HCT116 (cell line): ENCODE measurements around the gene PCBP3. TPM values are rescaled to one million over a fixed set of nuclear protein-coding genes. Genes with fewer than 3 reads are reported as not detected.

Source experiments
- ATAC-seq: fragments of 200-7000 bp; cut with Tn5 transposase; 2 replicates; pipeline ENCODE4 v1.9.1; 2020; ENCODE audit warnings: mild to moderate bottlenecking, moderate library complexity
- BruUV-seq: library from RNA; stranded (reverse); fragments of 400-500 nt; replicated peaks from 2 replicates; lab custom pipeline; 2021; lab: Mats Ljungman, UMichigan
- CTCF ChIA-PET: fragments of 300-600 bp; sonication (Branson Sonifier 250); formaldehyde crosslinking; loops from one replicate; lab custom pipeline; 2021; ENCODE audit warnings: antibody characterized with exemption; lab: Charles Lee
- POLR2A ChIA-PET: fragments of 300-600, 350-600 bp; sonication (Branson Sonifier 250); formaldehyde crosslinking; loops from one replicate; lab custom pipeline; 2021; ENCODE audit warnings: antibody characterized with exemption; lab: Charles Lee
- RAD21 ChIA-PET, 2 experiments: fragments of 300-600 bp; sonication (Branson Sonifier 250); formaldehyde crosslinking; loops; one replicate each; lab custom pipeline; 2023; ENCODE audit warnings: low total read pairs in 2 of 2; ENCODE audit not compliant: uncharacterized antibody in 2 of 2, unreplicated experiment in 2 of 2, low non-redundant PET in 1 of 2; lab: Charles Lee
- DNase-seq: peaks from one replicate; pipeline ENCODE4 v3.0.0-alpha.2; 2010; ENCODE audit warnings: low read depth, low spot score
- H2AFZ ChIP-seq: fragments of 200-600 bp; shearing (Covaris generic), sonication (generic); 2 replicates; pipeline ENCODE4 v1.6.1; 2017; ENCODE audit warnings: low read depth, mixed run types, mixed read lengths, antibody characterized with exemption, low read length; ENCODE audit not compliant: poor library complexity, severe bottlenecking
- H3K27ac ChIP-seq: 2 replicates; pipeline ENCODE4 v1.5.1; 2012; ENCODE audit warnings: low read depth, low read length
- H3K27me3 ChIP-seq: fragments of 200-600 bp; sonication (generic); 2 replicates; pipeline ENCODE4 v1.6.1; 2016; ENCODE audit warnings: mixed run types, low read length, mixed read lengths; ENCODE audit not compliant: insufficient read depth
- H3K36me3 ChIP-seq, 2 experiments: fragments of 200-500 bp in 1 of 2; fragments of 200-600 bp in 1 of 2; sonication (Bioruptor generic) in 1 of 2; sonication (generic) in 1 of 2; 2 replicates each; pipeline versions ENCODE4 v1.5.1 to v1.6.1; 2014 to 2016; ENCODE audit warnings: low read length in 2 of 2, inconsistent platforms in 1 of 2, mixed read lengths in 1 of 2, mixed run types in 1 of 2; ENCODE audit not compliant: insufficient read depth in 2 of 2, control insufficient read depth in 1 of 2
- H3K4me1 ChIP-seq, 2 experiments: fragments of 200-600 bp in 1 of 2; sonication (generic) in 1 of 2; 2 replicates each; pipeline versions ENCODE4 v1.5.1 to v1.6.1; 2012 to 2017; ENCODE audit warnings: low read length in 2 of 2, inconsistent platforms in 1 of 2, mild to moderate bottlenecking in 1 of 2, mixed read lengths in 1 of 2, mixed run types in 1 of 2, moderate library complexity in 1 of 2; ENCODE audit not compliant: insufficient read depth in 2 of 2, control insufficient read depth in 1 of 2
- H3K4me2 ChIP-seq: fragments of 200-600 bp; sonication (generic); 2 replicates; pipeline ENCODE4 v1.6.1; 2017; ENCODE audit warnings: mixed run types, low read length, mixed read lengths
- H3K4me3 ChIP-seq, 2 experiments: fragments of 200-600 bp in 1 of 2; sonication (generic) in 1 of 2; replicated peaks in 1 of 2; 2 replicates each; pipeline ENCODE4 v1.5.1; 2011 to 2016; ENCODE audit warnings: low read length in 2 of 2, control low read depth in 1 of 2, low read depth in 1 of 2, mild to moderate bottlenecking in 1 of 2, mixed read lengths in 1 of 2, mixed run types in 1 of 2
- H3K79me2 ChIP-seq: fragments of 200-600 bp; sonication (generic); 2 replicates; pipeline ENCODE4 v1.6.1; 2017; ENCODE audit warnings: mild to moderate bottlenecking, mixed run types, low read length, moderate library complexity, mixed read lengths; ENCODE audit not compliant: insufficient read depth
- H3K9ac ChIP-seq: fragments of 200-600 bp; sonication (generic); 2 replicates; pipeline ENCODE4 v1.6.1; 2016; ENCODE audit warnings: low read length, mixed read lengths
- H3K9me2 ChIP-seq: fragments of 200-600 bp; sonication (generic), shearing (Covaris generic); 2 replicates; pipeline ENCODE4 v1.6.1; 2017; ENCODE audit warnings: mixed run types, mild to moderate bottlenecking, moderate library complexity; ENCODE audit not compliant: insufficient read depth
- H3K9me3 ChIP-seq, 2 experiments: fragments of 200-500 bp in 1 of 2; fragments of 200-600 bp in 1 of 2; sonication (Bioruptor generic) in 1 of 2; sonication (generic) in 1 of 2; 2 replicates each; pipeline ENCODE4 v1.6.1; 2014 to 2017; ENCODE audit warnings: low read length in 2 of 2, mixed read lengths in 2 of 2, inconsistent platforms in 1 of 2, low read depth in 1 of 2, mild to moderate bottlenecking in 1 of 2, mixed run types in 1 of 2, moderate library complexity in 1 of 2; ENCODE audit not compliant: control insufficient read depth in 1 of 2, insufficient read depth in 1 of 2
- H4K20me1 ChIP-seq: fragments of 200-600 bp; sonication (generic), shearing (Covaris generic); 2 replicates; pipeline ENCODE4 v1.6.1; 2017; ENCODE audit warnings: mixed run types, mild to moderate bottlenecking, moderate library complexity; ENCODE audit not compliant: insufficient read depth
- CEBPB ChIP-seq: IDR thresholded peaks from 2 replicates; pipeline ENCODE4 v1.6.1; 2012; ENCODE audit warnings: low read depth
- EGR1 ChIP-seq: IDR thresholded peaks from 2 replicates; pipeline ENCODE4 v1.6.1; 2012; ENCODE audit warnings: low read depth
- EZH2 ChIP-seq: fragments of 200-600 bp; sonication (generic); IDR thresholded peaks from 2 replicates; pipeline ENCODE4 v1.6.1; 2017; ENCODE audit warnings: antibody characterized with exemption, mixed run types
- FOSL1 ChIP-seq: IDR thresholded peaks from 2 replicates; pipeline ENCODE4 v1.6.1; 2012; ENCODE audit warnings: low read depth
- JUND ChIP-seq: IDR thresholded peaks from 2 replicates; pipeline ENCODE4 v1.6.1; 2012
- POLR2A ChIP-seq: IDR thresholded peaks from 2 replicates; pipeline ENCODE4 v1.7.0; 2011; ENCODE audit warnings: borderline replicate concordance; ENCODE audit not compliant: insufficient read depth, insufficient read length; ENCODE audit errors: extremely low read depth
- RAD21 ChIP-seq: IDR thresholded peaks from 2 replicates; pipeline ENCODE4 v1.6.1; 2012; ENCODE audit warnings: low read depth, mild to moderate bottlenecking
- SRF ChIP-seq: IDR thresholded peaks from 2 replicates; pipeline ENCODE4 v1.6.1; 2012; ENCODE audit warnings: low read depth
- TCF7L2 ChIP-seq: IDR thresholded peaks from 2 replicates; pipeline ENCODE4 v1.7.0; 2011; ENCODE audit warnings: borderline replicate concordance, inconsistent platforms; ENCODE audit not compliant: insufficient read depth, insufficient read length; ENCODE audit errors: extremely low read depth
- YY1 ChIP-seq: IDR thresholded peaks from 2 replicates; pipeline ENCODE4 v1.6.1; 2011; ENCODE audit warnings: low read length, low read depth, moderate library complexity, mild to moderate bottlenecking; ENCODE audit not compliant: insufficient replicate concordance; ENCODE audit errors: extremely low read depth
- intact Hi-C: fragments of 100-400 bp; cut with micrococcal nuclease; formaldehyde crosslinking; loops from 2 replicates; pipeline ENCODE4 v1.10.0; 2022
- total RNA-seq: library from RNA; stranded (reverse); gene quantifications from one replicate; pipeline ENCODE4 v1.2.1, GENCODE V29; 2021; ENCODE audit not compliant: unreplicated experiment
- TF ChIP-seq, protein P1 (sequence below): IDR thresholded peaks from 2 replicates; pipeline ENCODE4 v1.6.1; 2012; ENCODE audit warnings: low read depth

Gene PCBP3
- total RNA-seq, 1 experiment from 2014 or later, result 3.1 TPM

DNA sequence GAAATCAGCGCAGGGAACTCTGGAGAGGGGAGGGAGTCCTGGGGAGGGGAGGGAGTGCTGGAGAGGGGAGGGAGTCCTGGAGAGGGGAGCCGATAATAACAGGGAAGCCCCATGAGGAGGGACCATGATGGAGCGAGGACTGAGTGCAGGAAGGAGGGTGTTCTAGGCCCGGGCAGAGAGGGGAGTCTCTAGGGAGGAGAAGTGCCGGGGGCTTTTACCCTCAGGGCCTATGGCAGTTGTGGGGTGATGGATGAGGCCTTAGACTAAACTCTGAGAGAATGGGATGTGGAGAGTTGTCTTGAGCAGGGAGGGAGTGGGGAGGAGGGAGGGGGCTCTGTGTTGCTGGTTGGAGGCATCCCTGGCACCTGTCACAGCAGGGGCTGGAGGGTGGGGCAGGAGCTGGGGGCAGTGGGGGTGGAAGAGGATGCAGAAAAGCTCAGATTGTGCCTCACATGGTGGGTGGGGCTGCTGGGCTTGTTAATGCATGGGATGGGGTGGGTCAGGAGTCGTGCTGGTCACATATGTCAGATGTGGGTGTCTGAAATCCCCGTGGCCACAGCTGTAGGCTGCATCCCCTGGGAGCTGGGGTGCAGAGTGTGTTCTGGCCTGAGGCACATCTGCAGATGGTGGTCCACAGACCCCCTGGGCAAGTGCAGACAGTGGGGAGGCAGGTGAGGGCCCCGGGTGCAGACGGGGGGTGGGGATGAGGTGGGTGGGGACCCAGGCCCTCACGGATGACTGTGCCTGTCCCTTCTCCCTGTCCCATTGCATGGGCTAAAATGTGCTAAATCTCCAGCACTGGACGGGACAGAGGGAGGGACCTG, 249.6 kb downstream of the PCBP3 start:
- ATAC-seq (no peak), DNase-seq (no peak)
- Histone ChIP-seq H3K9me3 (no peaks in the 10 kb centered on the region), H2AFZ (no peak overlapping the region), H3K9ac (no peak overlapping the region), H3K79me2 (no peaks in the 10 kb centered on the region), H3K27me3 (peaks cover 22% of the 10 kb centered on the region; the same call in 1 of the 2 replicates), H3K4me2 (no peak overlapping the region), H3K4me1 (no peaks in the 10 kb centered on the region), H4K20me1 (no peaks in the 10 kb centered on the region), H3K9me2 (no peaks in the 10 kb centered on the region), H3K36me3 (no peaks in the 10 kb centered on the region), H3K4me3 (no peak overlapping the region), H3K27ac (no peak overlapping the region)
- no peak for TF ChIP-seq FOSL1
- TF ChIP-seq TCF7L2, result no peak
- TF ChIP-seq, protein P1, sequence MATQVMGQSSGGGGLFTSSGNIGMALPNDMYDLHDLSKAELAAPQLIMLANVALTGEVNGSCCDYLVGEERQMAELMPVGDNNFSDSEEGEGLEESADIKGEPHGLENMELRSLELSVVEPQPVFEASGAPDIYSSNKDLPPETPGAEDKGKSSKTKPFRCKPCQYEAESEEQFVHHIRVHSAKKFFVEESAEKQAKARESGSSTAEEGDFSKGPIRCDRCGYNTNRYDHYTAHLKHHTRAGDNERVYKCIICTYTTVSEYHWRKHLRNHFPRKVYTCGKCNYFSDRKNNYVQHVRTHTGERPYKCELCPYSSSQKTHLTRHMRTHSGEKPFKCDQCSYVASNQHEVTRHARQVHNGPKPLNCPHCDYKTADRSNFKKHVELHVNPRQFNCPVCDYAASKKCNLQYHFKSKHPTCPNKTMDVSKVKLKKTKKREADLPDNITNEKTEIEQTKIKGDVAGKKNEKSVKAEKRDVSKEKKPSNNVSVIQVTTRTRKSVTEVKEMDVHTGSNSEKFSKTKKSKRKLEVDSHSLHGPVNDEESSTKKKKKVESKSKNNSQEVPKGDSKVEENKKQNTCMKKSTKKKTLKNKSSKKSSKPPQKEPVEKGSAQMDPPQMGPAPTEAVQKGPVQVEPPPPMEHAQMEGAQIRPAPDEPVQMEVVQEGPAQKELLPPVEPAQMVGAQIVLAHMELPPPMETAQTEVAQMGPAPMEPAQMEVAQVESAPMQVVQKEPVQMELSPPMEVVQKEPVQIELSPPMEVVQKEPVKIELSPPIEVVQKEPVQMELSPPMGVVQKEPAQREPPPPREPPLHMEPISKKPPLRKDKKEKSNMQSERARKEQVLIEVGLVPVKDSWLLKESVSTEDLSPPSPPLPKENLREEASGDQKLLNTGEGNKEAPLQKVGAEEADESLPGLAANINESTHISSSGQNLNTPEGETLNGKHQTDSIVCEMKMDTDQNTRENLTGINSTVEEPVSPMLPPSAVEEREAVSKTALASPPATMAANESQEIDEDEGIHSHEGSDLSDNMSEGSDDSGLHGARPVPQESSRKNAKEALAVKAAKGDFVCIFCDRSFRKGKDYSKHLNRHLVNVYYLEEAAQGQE, result no peak
- no peak for TF ChIP-seq RAD21
- TF ChIP-seq SRF, result no peak
- no peak for TF ChIP-seq JUND
- TF ChIP-seq POLR2A, result no peak
- TF ChIP-seq YY1, result no peak
- no peak for TF ChIP-seq CEBPB
- no peak for TF ChIP-seq EZH2
- no peak for TF ChIP-seq EGR1
- no TSS peak for BruUV-seq
- ChIA-PET POLR2A (no interaction called here), RAD21 (no interaction called here), CTCF (no interaction called here)
- intact Hi-C loops, result no loop called here
